ENCODE results near the gene B4GALT6. TPM values are rescaled to one million over a fixed set of nuclear protein-coding genes. Genes with fewer than 3 reads are reported as not detected.

The B4GALT6 gene
- total RNA-seq, 2 experiments from 2014 or later, result 2.6 to 3.3 TPM

DNA sequence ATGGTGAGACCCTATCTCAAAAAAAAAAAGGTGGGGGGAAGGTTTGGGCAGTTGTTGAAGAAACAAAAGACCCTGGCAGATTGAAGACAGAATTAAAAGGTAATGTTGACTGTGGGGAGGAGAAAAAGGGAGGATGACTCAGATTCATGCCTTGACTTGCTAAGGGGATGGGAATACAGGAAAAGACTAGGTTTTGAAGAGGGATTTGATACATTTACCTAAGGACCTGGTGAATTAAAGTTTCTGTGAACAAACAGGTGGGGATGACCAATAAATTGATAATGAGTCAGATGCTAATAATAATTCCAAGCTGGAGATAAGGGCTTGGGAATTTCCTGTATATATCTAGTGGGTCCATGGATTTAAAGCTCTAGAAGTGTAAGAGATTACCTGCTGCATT, 65.1 kb downstream of the B4GALT6 start:
- peaks cover 13% of the 10 kb centered on the region for H3K27me3 Mint-ChIP-seq
- POLR2A ChIA-PET, result no interaction called here
- no peak overlapping the region for H3K27ac Mint-ChIP-seq
- no peaks in the 10 kb centered on the region for H3K9me3 Mint-ChIP-seq
- no peak for DNase-seq
- H3K36me3 Mint-ChIP-seq, result no peaks in the 10 kb centered on the region
- no peak overlapping the region for H3K4me3 Mint-ChIP-seq
- intact Hi-C loops (cut with micrococcal nuclease), result no loop called here
- CTCF ChIA-PET, result no interaction called here
- H3K4me1 Mint-ChIP-seq (ENCODE audit: low read depth), result no peaks in the 10 kb centered on the region

DNA sequence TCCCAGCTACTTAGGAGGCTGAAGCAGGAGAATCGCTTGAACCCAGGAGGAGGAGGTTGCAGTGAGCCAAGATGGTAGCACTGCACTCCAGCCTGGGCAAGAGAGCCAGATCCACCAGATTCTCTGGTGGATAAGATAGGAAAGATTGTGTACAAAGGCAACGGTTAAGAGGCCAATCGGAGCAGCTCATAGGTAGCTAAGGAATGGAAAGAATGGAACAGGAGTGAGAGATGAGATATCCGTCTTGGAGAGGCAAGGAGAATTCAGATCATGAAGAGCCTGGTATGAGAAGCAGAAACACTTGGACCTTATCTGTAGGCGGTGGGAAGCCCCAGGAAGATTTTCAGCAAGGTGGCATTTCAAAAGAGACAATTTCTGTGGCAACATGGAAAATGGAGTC, 65.6 kb downstream of the B4GALT6 start:
- Mint-ChIP-seq H3K27ac (no peak overlapping the region), H3K4me3 (no peak overlapping the region), H3K36me3 (no peaks in the 10 kb centered on the region), H3K4me1 (ENCODE audit: low read depth) (no peaks in the 10 kb centered on the region), H3K9me3 (no peaks in the 10 kb centered on the region), H3K27me3 (peaks cover 13% of the 10 kb centered on the region)
- intact Hi-C loops (cut with micrococcal nuclease), result no loop called here
- ChIA-PET POLR2A (no interaction called here), CTCF (no interaction called here)
- no peak for DNase-seq

DNA sequence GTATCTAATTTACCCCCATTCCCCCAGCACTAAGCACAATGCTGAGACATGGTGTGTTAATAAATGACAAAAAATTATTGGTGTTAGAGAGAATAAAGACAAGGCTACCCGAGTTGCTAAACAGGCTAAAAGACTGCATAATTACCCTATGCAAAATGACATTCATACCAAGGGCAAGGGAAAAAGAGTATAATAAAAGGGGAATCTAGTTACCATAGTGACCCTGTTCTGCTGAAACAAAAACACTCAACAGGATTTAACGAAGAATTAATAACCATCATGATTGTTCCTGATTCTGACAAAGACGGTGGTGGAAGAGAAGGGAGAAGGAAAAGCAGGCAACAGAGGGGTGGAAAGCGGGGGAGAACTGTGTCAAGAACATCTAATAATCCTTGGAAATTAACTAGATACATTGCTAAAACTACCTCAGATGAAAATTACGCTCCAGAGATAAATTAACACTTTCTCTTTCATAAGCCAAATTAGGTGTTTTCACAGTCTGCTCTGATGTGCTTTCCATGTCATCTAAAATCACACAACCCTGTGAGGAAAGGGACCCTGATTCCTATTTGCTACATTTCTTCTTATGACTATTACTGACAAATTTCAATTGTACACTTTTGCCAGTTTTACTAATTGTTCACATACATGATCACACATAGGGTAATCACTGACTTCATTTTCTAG, 67.2 kb downstream of the B4GALT6 start:
- intact Hi-C loops (cut with micrococcal nuclease), result no loop called here
- Mint-ChIP-seq H3K4me3 (no peak overlapping the region), H3K9me3 (no peaks in the 10 kb centered on the region), H3K4me1 (ENCODE audit: low read depth) (no peaks in the 10 kb centered on the region), H3K27me3 (peaks cover 13% of the 10 kb centered on the region), H3K27ac (no peak overlapping the region), H3K36me3 (no peaks in the 10 kb centered on the region)
- ChIA-PET POLR2A (no interaction called here), CTCF (no interaction called here)
- DNase-seq, result no peak

DNA sequence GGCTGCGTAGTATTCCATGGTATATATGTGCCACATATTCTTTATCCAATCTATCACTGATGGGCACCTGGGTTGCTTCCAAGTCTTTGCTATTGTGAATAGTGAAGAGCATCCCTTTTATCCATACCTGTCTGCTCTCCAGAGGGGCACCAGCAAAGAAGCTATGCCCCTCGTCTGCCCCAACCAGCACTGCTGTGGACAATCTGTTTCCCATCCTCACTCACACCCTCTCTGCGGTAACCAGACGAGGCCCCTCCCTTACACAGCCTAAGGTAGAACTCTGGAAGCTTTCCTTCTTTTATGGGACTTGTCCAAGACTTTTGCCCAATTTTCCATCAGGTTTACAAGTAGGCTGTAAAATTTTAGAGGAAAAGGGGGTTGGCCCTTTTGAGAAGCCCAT, 67.8 kb downstream of the B4GALT6 start:
- Mint-ChIP-seq H3K27me3 (peaks cover 13% of the 10 kb centered on the region), H3K9me3 (no peaks in the 10 kb centered on the region), H3K4me3 (no peak overlapping the region), H3K4me1 (ENCODE audit: low read depth) (no peaks in the 10 kb centered on the region), H3K27ac (no peak overlapping the region), H3K36me3 (no peaks in the 10 kb centered on the region)
- intact Hi-C loops (cut with micrococcal nuclease), result no loop called here
- DNase-seq, result no peak
- ChIA-PET CTCF (no interaction called here), POLR2A (no interaction called here)

DNA sequence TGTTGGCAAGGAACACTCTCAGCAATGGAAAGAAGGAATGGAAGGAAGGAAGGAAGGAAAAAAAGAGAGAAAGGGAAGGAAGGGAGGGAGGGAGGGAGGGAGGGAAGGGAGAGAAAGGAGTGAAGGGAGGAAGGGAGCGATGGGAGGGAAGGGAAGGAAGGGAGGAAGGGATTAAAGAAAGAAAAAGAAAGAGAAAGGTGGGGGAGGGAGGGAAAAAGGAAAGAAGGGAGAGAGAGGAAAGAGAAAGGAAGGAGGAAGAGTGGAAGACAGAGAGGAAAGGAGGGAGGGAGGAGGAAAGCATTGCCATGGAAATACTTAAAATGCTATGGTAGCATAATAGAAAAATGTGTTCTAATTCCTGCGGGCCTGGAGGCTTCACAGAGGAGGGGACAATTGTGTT, 70.3 kb downstream of the B4GALT6 start:
- ChIA-PET POLR2A (no interaction called here), CTCF (no interaction called here)
- DNase-seq, result no peak
- H3K9me3 Mint-ChIP-seq, result no peaks in the 10 kb centered on the region
- H3K36me3 Mint-ChIP-seq, result no peaks in the 10 kb centered on the region
- H3K4me1 Mint-ChIP-seq (ENCODE audit: low read depth), result no peaks in the 10 kb centered on the region
- peaks cover 11% of the 10 kb centered on the region for H3K27me3 Mint-ChIP-seq
- H3K4me3 Mint-ChIP-seq, result no peak overlapping the region
- intact Hi-C loops (cut with micrococcal nuclease), result no loop called here
- H3K27ac Mint-ChIP-seq, result no peak overlapping the region

DNA sequence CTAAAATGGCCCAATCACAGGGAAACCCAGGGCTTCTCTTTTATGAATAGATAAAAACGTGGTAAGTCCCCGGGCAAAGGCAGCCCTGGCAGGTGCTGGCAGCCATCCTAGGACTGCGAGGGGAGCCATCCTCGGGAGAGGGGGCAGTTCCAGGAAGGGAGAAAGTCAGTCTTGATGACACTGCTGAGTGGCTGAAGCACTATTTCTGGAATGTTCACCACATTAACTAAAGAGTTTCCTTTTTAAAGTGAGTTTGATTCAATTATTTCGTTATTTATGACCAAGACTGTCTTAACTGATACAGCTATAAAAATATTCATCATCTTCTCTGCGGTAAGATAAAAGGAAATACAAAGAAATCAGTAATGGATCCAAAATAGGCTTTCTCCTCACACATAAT, 72.3 kb downstream of the B4GALT6 start:
- intact Hi-C loops (cut with micrococcal nuclease), result no loop called here
- ChIA-PET CTCF (no interaction called here), POLR2A (no interaction called here)
- peaks cover 4% of the 10 kb centered on the region for H3K27me3 Mint-ChIP-seq
- no peak for DNase-seq
- no peaks in the 10 kb centered on the region for H3K4me1 Mint-ChIP-seq (ENCODE audit: low read depth)
- no peak overlapping the region for H3K4me3 Mint-ChIP-seq
- H3K36me3 Mint-ChIP-seq, result no peaks in the 10 kb centered on the region
- no peaks in the 10 kb centered on the region for H3K9me3 Mint-ChIP-seq
- H3K27ac Mint-ChIP-seq, result no peak overlapping the region

DNA sequence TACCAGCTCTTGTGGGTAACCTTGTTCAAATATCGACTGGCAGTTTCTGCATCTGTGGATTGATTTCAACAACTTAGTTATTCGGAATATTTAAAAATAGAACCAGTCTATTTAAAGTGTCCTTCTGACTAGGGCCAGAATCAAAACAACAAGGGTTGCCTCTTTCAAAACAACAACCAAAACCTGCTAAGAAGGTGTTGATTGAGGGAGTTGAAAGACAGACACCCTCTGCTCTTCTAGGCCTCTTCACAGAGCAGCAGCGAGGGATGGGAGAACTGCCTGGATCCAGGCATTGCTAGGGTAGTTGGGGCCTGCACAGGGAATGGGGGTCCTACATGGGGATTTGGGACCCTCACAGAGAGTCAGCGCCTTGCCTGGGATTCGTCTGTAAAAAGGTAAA, 72.9 kb downstream of the B4GALT6 start:
- CTCF ChIA-PET, result no interaction called here
- H3K4me1 Mint-ChIP-seq (ENCODE audit: low read depth), result no peaks in the 10 kb centered on the region
- peaks cover 2% of the 10 kb centered on the region for H3K27me3 Mint-ChIP-seq
- POLR2A ChIA-PET, result no interaction called here
- intact Hi-C loops (cut with micrococcal nuclease), result no loop called here
- H3K4me3 Mint-ChIP-seq, result no peak overlapping the region
- no peaks in the 10 kb centered on the region for H3K36me3 Mint-ChIP-seq
- no peak overlapping the region for H3K27ac Mint-ChIP-seq
- no peaks in the 10 kb centered on the region for H3K9me3 Mint-ChIP-seq
- no peak for DNase-seq

DNA sequence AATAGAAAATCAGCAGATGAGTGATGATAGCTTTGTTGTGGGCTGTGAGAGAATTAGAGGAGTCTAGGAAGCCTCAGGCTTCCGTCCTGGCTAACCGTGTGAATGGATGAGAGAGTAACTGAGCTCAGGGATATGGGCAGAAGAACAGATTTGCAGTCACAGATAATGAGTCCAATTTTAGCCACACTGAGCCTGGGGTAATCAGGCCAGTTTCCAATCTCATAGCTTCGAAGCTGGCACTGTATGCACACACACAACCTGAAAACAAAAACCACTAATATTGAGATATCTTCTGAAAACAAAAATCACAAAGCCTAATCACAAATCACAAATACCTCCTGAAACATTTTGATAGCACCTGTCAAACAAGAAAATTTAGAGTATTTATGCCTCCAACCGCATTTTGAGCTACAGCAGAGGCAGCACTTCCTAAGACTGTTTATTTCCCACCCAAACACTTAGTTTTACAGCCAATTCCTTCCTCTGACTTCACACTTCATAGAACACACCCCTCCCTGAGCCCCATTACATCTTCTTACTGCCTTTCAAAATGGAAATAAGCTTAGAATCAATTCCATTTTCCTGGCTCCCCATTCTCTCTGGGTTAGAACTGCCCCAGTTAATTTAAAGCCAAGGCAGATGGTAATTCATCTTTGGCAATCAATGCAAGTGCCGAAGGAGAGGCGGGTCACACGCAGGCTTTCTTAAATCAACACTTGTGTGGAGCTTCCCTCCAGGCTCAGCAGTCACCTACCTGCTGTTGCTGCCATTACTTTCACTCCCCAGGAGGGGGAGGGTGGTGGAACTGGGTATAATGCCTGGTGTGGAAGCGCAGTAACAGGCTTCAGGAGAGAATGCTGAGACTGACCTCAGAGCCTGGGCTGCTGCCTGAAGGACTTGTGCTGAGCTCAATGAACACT, 73.8 kb downstream of the B4GALT6 start:
- Mint-ChIP-seq H3K4me3 (no peak overlapping the region), H3K27ac (no peak overlapping the region), H3K27me3 (peaks cover 4% of the 10 kb centered on the region), H3K9me3 (no peaks in the 10 kb centered on the region), H3K36me3 (no peaks in the 10 kb centered on the region), H3K4me1 (ENCODE audit: low read depth) (no peaks in the 10 kb centered on the region)
- intact Hi-C loops (cut with micrococcal nuclease), result no loop called here
- ChIA-PET POLR2A (no interaction called here), CTCF (interaction anchor here (0.8 to 1.0 kb wide), 2 partner anchors 67 to 111 kb away, joined by 3 read pairs; no protein-coding TSS in a partner anchor)
- no peak for DNase-seq

DNA sequence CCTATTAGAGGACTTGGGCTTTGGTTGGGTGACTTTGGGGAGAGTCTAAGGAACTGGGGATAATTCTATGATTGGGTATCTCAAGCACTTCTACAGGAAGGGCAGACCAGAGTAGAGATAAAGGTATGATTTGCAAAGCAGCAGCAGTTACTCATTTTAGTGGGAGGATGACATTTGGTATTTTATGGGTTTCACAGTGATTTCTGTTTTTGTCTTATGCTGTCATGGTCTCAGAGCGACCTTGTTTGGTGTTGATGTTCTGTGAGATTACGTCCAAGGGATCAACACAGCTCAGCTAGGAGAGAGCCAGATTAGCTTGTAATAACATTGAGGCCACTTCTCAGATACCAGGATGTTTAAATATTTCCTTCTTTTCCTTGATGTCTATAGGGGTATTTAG, 74.5 kb downstream of the B4GALT6 start:
- DNase-seq, result no peak

DNA sequence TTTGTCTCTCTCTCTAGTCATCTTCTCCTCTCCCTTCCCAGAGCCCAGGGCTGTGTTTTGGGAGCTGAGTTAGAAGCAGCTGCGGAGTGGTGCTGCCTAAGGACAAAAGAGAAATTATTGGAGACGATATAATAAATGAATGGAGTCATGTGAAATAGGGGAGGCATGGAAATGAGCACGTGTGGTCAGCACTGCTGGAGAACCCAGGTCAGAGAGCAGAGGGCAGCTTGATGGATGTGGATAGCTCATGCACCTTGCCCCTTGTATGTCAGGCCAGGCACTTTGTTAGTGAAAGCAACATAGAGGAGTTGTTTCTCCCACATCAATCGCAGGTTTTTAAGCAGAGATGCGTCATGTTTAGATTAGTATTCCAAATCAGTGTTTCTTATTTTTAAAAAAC, 77.0 kb downstream of the B4GALT6 start:
- H3K4me3 Mint-ChIP-seq, result no peak overlapping the region
- H3K4me1 Mint-ChIP-seq (ENCODE audit: low read depth), result no peaks in the 10 kb centered on the region
- CTCF ChIA-PET, result no interaction called here
- H3K27me3 Mint-ChIP-seq, result peaks cover 6% of the 10 kb centered on the region
- no peaks in the 10 kb centered on the region for H3K9me3 Mint-ChIP-seq
- intact Hi-C loops (cut with micrococcal nuclease), result no loop called here
- POLR2A ChIA-PET, result no interaction called here
- DNase-seq, result no peak
- H3K27ac Mint-ChIP-seq, result no peak overlapping the region
- no peaks in the 10 kb centered on the region for H3K36me3 Mint-ChIP-seq

More for the DNA sequence above, 74.5 kb downstream of the B4GALT6 start:
- ChIA-PET POLR2A (no interaction called here), CTCF (interaction anchor here (0.8 to 1.0 kb wide), 2 partner anchors 68 to 112 kb away, joined by 3 read pairs; no protein-coding TSS in a partner anchor)
- H3K27ac Mint-ChIP-seq, result no peak overlapping the region
- no peaks in the 10 kb centered on the region for H3K36me3 Mint-ChIP-seq
- intact Hi-C loops (cut with micrococcal nuclease), result no loop called here
- peaks cover 2% of the 10 kb centered on the region for H3K27me3 Mint-ChIP-seq
- no peaks in the 10 kb centered on the region for H3K9me3 Mint-ChIP-seq
- H3K4me3 Mint-ChIP-seq, result no peak overlapping the region
- no peaks in the 10 kb centered on the region for H3K4me1 Mint-ChIP-seq (ENCODE audit: low read depth)

DNA sequence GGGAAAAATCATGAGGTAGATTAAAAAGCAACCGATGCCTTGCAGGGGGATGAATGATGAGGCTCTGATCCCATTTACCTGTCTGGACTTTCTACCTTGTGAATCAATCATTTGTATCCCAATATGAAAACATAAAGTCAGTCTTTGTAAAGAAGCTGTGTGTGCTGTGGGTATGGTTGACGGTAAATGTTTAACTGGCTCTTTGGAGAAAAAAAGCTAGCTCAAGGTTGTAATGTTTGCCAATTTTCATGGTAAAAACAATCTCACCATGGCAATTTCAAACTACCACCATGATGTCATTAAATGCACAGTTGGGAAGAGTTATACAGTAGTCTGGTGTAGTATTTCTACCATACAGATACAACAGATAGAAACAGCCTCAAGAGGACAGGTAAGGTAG, 78.1 kb downstream of the B4GALT6 start:
- H3K36me3 Mint-ChIP-seq, result no peaks in the 10 kb centered on the region

DNA sequence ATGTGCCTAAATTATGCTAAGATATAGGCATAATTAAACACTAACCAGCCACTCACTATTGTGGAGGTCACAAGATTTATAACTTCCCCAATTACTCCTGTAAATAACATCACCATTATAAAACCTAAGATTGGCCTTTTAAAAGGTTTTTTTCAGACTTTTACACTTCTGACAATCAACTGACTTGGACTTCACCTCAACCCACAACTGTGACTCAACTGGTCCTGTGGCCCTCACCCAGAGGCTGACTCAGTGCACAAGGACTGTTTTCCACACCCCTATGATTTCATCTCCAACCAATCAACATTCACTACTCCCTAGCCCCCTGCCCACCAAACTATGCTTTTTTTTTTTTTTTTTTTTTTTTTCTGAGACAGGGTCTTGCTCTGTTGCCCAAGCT, 81.1 kb downstream of the B4GALT6 start:
- POLR2A ChIA-PET, result no interaction called here
- no peaks in the 10 kb centered on the region for H3K9me3 Mint-ChIP-seq
- DNase-seq, result peak; percentile 48

More for the DNA sequence above, 78.1 kb downstream of the B4GALT6 start:
- H3K4me3 Mint-ChIP-seq, result no peak overlapping the region
- CTCF ChIA-PET, result no interaction called here
- H3K9me3 Mint-ChIP-seq, result no peaks in the 10 kb centered on the region
- peaks cover 6% of the 10 kb centered on the region for H3K27me3 Mint-ChIP-seq
- H3K27ac Mint-ChIP-seq, result no peak overlapping the region
- no peak for DNase-seq
- intact Hi-C loops (cut with micrococcal nuclease), result no loop called here
- POLR2A ChIA-PET, result no interaction called here
- no peaks in the 10 kb centered on the region for H3K4me1 Mint-ChIP-seq (ENCODE audit: low read depth)

More for the DNA sequence above, 81.1 kb downstream of the B4GALT6 start:
- H3K27ac Mint-ChIP-seq, result no peak overlapping the region
- H3K27me3 Mint-ChIP-seq, result peaks cover 7% of the 10 kb centered on the region
- H3K36me3 Mint-ChIP-seq, result no peaks in the 10 kb centered on the region
- CTCF ChIA-PET, result no interaction called here
- H3K4me3 Mint-ChIP-seq, result no peak overlapping the region
- H3K4me1 Mint-ChIP-seq (ENCODE audit: low read depth), result no peaks in the 10 kb centered on the region
- intact Hi-C loops (cut with micrococcal nuclease), result loop anchor here (2.0 kb wide), 1 partner anchor 81 kb away; the partner anchor contains the start of gene B4GALT6

Measured in activated CD4-positive, alpha-beta memory T cell treated with anti-CD3 and anti-CD28 coated beads for 36 hours (primary cell).